KMS-11 (cell line): ENCODE data around the gene ZNRF1.

Experiments used
- H2AFZ ChIP-seq: fragments of 200-600 bp; sonication (generic); 2 replicates; pipeline ENCODE4 v1.6.1; 2016; ENCODE audit warnings: antibody characterized with exemption, mixed run types, low read depth
- H3K27ac ChIP-seq: fragments of 200-600 bp; sonication (generic); 2 replicates; pipeline ENCODE4 v1.6.1; 2016; ENCODE audit warnings: mild to moderate bottlenecking, mixed run types
- H3K27me3 ChIP-seq: fragments of 200-600 bp; sonication (generic); 2 replicates; pipeline ENCODE4 v1.6.1; 2017; ENCODE audit warnings: mild to moderate bottlenecking, low read depth, mixed run types, moderate library complexity; ENCODE audit not compliant: insufficient read depth
- H3K36me3 ChIP-seq: fragments of 200-600 bp; sonication (generic); 2 replicates; pipeline ENCODE4 v1.6.1; 2017; ENCODE audit warnings: mild to moderate bottlenecking, mixed run types; ENCODE audit not compliant: insufficient read depth
- H3K4me1 ChIP-seq: fragments of 200-600 bp; sonication (generic); 2 replicates; pipeline ENCODE4 v1.6.1; 2016; ENCODE audit warnings: mild to moderate bottlenecking, low read depth, mixed run types; ENCODE audit not compliant: poor library complexity, severe bottlenecking
- H3K4me2 ChIP-seq: fragments of 200-600 bp; sonication (generic); 2 replicates; pipeline ENCODE4 v1.7.0; 2016; ENCODE audit warnings: mild to moderate bottlenecking, mixed run types
- H3K4me3 ChIP-seq: fragments of 200-600 bp; sonication (generic); IDR thresholded peaks from 2 replicates; pipeline ENCODE4 v1.6.1; 2017; ENCODE audit warnings: low read depth, low read length, mixed read lengths; ENCODE audit not compliant: insufficient read depth
- H3K79me2 ChIP-seq: fragments of 200-600 bp; sonication (generic); 2 replicates; pipeline ENCODE4 v1.6.1; 2016; ENCODE audit warnings: low read depth, mixed run types; ENCODE audit not compliant: insufficient read depth
- H3K9ac ChIP-seq: fragments of 200-600 bp; sonication (generic); 2 replicates; pipeline ENCODE4 v1.6.1; 2016; ENCODE audit warnings: mild to moderate bottlenecking, mixed run types
- H4K20me1 ChIP-seq: fragments of 200-600 bp; sonication (generic); 2 replicates; pipeline ENCODE4 v1.6.1; 2016; ENCODE audit warnings: mild to moderate bottlenecking, mixed run types; ENCODE audit not compliant: insufficient read depth
- TF ChIP-seq, protein P1 (sequence below): fragments of 200-600 bp; sonication (generic); conservative IDR thresholded peaks from 2 replicates; pipeline ENCODE4 v1.6.1; 2017; ENCODE audit warnings: low read depth, mild to moderate bottlenecking, antibody characterized with exemption, low read length, moderate library complexity, mixed read lengths

ZNRF1 gene

GRCh38 chr16:75080205-75081029 is 81.6 kb downstream of the ZNRF1 start:
- H3K9ac ChIP-seq = no peak overlapping the region
- H3K4me1 ChIP-seq = no peaks in the 10 kb centered on the region
- H3K36me3 ChIP-seq = no peaks in the 10 kb centered on the region
- H2AFZ ChIP-seq = no peak overlapping the region
- no peak overlapping the region for H3K4me3 ChIP-seq
- TF ChIP-seq, protein P1, sequence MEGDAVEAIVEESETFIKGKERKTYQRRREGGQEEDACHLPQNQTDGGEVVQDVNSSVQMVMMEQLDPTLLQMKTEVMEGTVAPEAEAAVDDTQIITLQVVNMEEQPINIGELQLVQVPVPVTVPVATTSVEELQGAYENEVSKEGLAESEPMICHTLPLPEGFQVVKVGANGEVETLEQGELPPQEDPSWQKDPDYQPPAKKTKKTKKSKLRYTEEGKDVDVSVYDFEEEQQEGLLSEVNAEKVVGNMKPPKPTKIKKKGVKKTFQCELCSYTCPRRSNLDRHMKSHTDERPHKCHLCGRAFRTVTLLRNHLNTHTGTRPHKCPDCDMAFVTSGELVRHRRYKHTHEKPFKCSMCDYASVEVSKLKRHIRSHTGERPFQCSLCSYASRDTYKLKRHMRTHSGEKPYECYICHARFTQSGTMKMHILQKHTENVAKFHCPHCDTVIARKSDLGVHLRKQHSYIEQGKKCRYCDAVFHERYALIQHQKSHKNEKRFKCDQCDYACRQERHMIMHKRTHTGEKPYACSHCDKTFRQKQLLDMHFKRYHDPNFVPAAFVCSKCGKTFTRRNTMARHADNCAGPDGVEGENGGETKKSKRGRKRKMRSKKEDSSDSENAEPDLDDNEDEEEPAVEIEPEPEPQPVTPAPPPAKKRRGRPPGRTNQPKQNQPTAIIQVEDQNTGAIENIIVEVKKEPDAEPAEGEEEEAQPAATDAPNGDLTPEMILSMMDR = no peak
- H4K20me1 ChIP-seq = no peaks in the 10 kb centered on the region
- no peak overlapping the region for H3K27ac ChIP-seq
- no peak overlapping the region for H3K4me2 ChIP-seq
- H3K79me2 ChIP-seq = no peaks in the 10 kb centered on the region
- no peaks in the 10 kb centered on the region for H3K27me3 ChIP-seq

GRCh38 chr16:75081179-75081859 is 82.5 kb downstream of the ZNRF1 start:
- no peaks in the 10 kb centered on the region for H3K36me3 ChIP-seq
- H3K27me3 ChIP-seq = no peaks in the 10 kb centered on the region
- no peaks in the 10 kb centered on the region for H3K79me2 ChIP-seq
- no peak overlapping the region for H3K9ac ChIP-seq
- H3K4me1 ChIP-seq = no peaks in the 10 kb centered on the region
- H2AFZ ChIP-seq = no peak overlapping the region
- no peak overlapping the region for H3K4me3 ChIP-seq
- H3K4me2 ChIP-seq = no peak overlapping the region
- H3K27ac ChIP-seq = no peak overlapping the region
- no peaks in the 10 kb centered on the region for H4K20me1 ChIP-seq
- TF ChIP-seq, protein P1 = no peak

GRCh38 chr16:75083813-75084212 is 85.0 kb downstream of the ZNRF1 start:
- Histone ChIP-seq H4K20me1 (no peaks in the 10 kb centered on the region), H3K4me1 (no peaks in the 10 kb centered on the region), H3K27ac (no peak overlapping the region), H3K27me3 (no peaks in the 10 kb centered on the region), H3K4me3 (no peak overlapping the region), H2AFZ (no peak overlapping the region), H3K79me2 (no peaks in the 10 kb centered on the region), H3K4me2 (no peak overlapping the region), H3K9ac (no peak overlapping the region), H3K36me3 (no peaks in the 10 kb centered on the region)
- TF ChIP-seq, protein P1 = no peak

- Histone ChIP-seq H2AFZ (no peak overlapping the region), H3K4me3 (no peak overlapping the region), H3K27me3 (no peaks in the 10 kb centered on the region), H3K27ac (no peak overlapping the region), H3K4me2 (no peak overlapping the region), H4K20me1 (no peaks in the 10 kb centered on the region), H3K36me3 (no peaks in the 10 kb centered on the region), H3K9ac (no peak overlapping the region), H3K4me1 (no peaks in the 10 kb centered on the region), H3K79me2 (no peaks in the 10 kb centered on the region)
- TF ChIP-seq, protein P1 = no peak
Observed at GRCh38 chr16:75085556-75085955, 86.7 kb downstream of the ZNRF1 start.
